Tibial nerve (tissue), 4 donors: Measurements from ENCODE around the gene CUTC.
A peak's percentile ranks its signal among the peaks of the same experiment; 100 is the strongest.

Source experiments
- EP300 ChIP-seq, 2 donors: sonication (generic); formaldehyde crosslinking; IDR thresholded peaks; one replicate each; pipeline ENCODE4 v1.6.1; 2017; ENCODE audit warnings: antibody characterized with exemption in 2 of 2, mild to moderate bottlenecking in 1 of 2
- POLR2A ChIP-seq, 2 donors: fragments of 450-650 bp; IDR thresholded peaks; one replicate each; pipeline ENCODE4 v1.6.1; 2017; ENCODE audit warnings: antibody characterized with exemption in 2 of 2, mild to moderate bottlenecking in 2 of 2, moderate library complexity in 2 of 2
- TF ChIP-seq, protein P1 (sequence below), 5 experiments: fragments of 200-600 bp in 3 of 5; fragments of 450-650 bp in 2 of 5; sonication (generic) in 3 of 5; IDR thresholded peaks; one replicate each; pipeline ENCODE4 v1.5.1; 2016 to 2019; ENCODE audit warnings: antibody characterized with exemption in 5 of 5, mild to moderate bottlenecking in 3 of 5, moderate library complexity in 2 of 5

DNA sequence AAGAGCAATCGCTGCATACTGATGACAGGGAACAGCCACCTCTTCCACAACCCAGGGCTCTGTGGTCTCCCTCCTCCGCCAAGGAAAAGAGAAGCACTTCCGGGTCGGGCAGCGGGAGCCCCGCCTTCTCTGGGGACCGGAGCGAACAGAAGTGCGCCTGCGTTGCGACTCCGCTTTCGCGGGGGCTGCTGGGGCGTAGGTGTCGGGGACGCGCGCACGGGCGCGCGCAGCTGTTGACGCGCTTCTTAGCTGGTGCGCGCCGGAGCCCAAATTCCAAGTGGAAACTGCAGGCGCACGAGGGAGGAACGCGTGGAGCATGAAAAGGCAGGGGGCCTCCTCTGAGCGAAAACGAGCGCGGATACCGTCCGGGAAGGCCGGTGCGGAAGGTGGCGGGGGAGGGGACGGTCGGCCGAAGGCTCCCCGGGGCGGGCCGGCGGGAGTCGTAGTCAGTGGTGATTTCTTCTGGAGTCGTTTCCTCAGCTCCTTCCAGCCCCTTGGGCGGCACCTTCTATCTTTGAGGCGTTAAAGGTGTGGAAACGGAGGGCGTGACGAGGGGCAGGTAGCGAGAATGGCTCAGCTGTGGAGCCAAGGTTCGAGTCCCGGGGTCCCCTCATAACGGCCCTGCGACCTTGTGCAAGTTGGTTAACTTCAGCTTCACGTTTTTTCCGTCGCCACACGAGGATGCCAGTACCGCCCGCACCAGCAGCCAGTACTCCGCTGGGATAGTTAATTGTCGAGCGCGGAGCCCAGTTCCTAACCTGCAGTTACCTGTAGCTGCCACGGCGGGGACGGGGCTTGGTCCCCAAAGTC lies at the start of gene CUTC, which contains the start of gene COX15:
- peak; percentile 71 to 94 for TF ChIP-seq EP300 (IDR thresholded peaks at IDR 0.05)
- TF ChIP-seq, protein P1, sequence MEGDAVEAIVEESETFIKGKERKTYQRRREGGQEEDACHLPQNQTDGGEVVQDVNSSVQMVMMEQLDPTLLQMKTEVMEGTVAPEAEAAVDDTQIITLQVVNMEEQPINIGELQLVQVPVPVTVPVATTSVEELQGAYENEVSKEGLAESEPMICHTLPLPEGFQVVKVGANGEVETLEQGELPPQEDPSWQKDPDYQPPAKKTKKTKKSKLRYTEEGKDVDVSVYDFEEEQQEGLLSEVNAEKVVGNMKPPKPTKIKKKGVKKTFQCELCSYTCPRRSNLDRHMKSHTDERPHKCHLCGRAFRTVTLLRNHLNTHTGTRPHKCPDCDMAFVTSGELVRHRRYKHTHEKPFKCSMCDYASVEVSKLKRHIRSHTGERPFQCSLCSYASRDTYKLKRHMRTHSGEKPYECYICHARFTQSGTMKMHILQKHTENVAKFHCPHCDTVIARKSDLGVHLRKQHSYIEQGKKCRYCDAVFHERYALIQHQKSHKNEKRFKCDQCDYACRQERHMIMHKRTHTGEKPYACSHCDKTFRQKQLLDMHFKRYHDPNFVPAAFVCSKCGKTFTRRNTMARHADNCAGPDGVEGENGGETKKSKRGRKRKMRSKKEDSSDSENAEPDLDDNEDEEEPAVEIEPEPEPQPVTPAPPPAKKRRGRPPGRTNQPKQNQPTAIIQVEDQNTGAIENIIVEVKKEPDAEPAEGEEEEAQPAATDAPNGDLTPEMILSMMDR (IDR thresholded peaks at IDR 0.05), result peak in 2 of 5 experiments; percentile 19 to 31
- TF ChIP-seq POLR2A (IDR thresholded peaks at IDR 0.05), result peak; percentile 72 to 81
